ENCODE data around the gene BCL2A1.

The BCL2A1 gene

DNA sequence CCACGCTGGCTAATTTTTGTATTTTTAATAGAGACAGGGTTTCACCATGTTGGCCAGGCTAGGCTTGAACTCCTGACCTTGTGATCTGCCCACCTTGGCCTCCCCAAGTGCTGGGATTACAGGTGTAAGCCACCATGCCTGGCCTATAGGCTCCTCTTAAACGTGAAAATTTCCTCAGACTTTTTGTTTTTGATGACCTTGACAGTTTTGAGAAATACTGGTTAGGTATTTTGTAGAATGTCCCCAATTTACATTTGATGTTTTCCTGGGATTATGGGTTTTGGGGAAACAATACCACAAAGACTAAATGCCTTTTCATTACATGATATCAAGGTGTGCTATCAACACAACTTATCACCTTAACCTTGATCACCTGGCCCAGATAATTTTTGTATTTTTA is 20.7 kb downstream of the BCL2A1 start:
- TF ChIP-seq POLR2AphosphoS5 (IDR thresholded peaks at IDR 0.05; ENCODE audit: low read depth, low read length) (no peak), SIN3A (IDR thresholded peaks at IDR 0.05; ENCODE audit: borderline replicate concordance, insufficient read depth, low read length) (no peak), FOXP2 (optimal IDR thresholded peaks at IDR 0.05; ENCODE audit: borderline replicate concordance, extremely low read depth, extremely low read length, insufficient read depth) (no peak), TAF1 (IDR thresholded peaks at IDR 0.05; ENCODE audit: borderline replicate concordance, insufficient read depth, low read length) (no peak)
- TF ChIP-seq, protein P1, sequence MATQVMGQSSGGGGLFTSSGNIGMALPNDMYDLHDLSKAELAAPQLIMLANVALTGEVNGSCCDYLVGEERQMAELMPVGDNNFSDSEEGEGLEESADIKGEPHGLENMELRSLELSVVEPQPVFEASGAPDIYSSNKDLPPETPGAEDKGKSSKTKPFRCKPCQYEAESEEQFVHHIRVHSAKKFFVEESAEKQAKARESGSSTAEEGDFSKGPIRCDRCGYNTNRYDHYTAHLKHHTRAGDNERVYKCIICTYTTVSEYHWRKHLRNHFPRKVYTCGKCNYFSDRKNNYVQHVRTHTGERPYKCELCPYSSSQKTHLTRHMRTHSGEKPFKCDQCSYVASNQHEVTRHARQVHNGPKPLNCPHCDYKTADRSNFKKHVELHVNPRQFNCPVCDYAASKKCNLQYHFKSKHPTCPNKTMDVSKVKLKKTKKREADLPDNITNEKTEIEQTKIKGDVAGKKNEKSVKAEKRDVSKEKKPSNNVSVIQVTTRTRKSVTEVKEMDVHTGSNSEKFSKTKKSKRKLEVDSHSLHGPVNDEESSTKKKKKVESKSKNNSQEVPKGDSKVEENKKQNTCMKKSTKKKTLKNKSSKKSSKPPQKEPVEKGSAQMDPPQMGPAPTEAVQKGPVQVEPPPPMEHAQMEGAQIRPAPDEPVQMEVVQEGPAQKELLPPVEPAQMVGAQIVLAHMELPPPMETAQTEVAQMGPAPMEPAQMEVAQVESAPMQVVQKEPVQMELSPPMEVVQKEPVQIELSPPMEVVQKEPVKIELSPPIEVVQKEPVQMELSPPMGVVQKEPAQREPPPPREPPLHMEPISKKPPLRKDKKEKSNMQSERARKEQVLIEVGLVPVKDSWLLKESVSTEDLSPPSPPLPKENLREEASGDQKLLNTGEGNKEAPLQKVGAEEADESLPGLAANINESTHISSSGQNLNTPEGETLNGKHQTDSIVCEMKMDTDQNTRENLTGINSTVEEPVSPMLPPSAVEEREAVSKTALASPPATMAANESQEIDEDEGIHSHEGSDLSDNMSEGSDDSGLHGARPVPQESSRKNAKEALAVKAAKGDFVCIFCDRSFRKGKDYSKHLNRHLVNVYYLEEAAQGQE (IDR thresholded peaks at IDR 0.05; ENCODE audit: insufficient read depth in 1 of 2, low read depth in 2 of 2, low read length in 2 of 2) = no peak

DNA sequence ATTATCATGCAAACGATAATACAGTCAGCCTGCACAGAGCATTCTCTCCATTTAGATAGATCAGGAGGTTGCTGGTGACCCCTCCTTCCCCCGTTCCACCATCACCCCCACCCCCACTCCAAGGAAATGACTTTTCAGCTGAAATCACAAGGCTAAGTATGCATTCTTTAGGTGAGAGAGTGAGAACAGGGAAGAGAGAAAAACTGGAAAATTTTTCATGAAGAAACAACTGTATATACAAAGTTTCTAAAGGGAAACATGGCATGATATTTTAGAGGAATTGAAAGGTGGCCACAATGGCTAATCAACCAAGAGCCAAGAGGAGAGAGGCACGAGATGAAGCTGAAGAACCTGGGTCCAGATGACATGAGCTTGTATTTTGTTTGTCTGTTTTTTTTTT is 22.2 kb downstream of the BCL2A1 start:
- TF ChIP-seq SIN3A (IDR thresholded peaks at IDR 0.05; ENCODE audit: borderline replicate concordance, insufficient read depth, low read length) (no peak), POLR2AphosphoS5 (IDR thresholded peaks at IDR 0.05; ENCODE audit: low read depth, low read length) (no peak), TAF1 (IDR thresholded peaks at IDR 0.05; ENCODE audit: borderline replicate concordance, insufficient read depth, low read length) (no peak), FOXP2 (optimal IDR thresholded peaks at IDR 0.05; ENCODE audit: borderline replicate concordance, extremely low read depth, extremely low read length, insufficient read depth) (no peak)
- TF ChIP-seq, protein P1 (IDR thresholded peaks at IDR 0.05; ENCODE audit: insufficient read depth in 1 of 2, low read depth in 2 of 2, low read length in 2 of 2) = no peak

DNA sequence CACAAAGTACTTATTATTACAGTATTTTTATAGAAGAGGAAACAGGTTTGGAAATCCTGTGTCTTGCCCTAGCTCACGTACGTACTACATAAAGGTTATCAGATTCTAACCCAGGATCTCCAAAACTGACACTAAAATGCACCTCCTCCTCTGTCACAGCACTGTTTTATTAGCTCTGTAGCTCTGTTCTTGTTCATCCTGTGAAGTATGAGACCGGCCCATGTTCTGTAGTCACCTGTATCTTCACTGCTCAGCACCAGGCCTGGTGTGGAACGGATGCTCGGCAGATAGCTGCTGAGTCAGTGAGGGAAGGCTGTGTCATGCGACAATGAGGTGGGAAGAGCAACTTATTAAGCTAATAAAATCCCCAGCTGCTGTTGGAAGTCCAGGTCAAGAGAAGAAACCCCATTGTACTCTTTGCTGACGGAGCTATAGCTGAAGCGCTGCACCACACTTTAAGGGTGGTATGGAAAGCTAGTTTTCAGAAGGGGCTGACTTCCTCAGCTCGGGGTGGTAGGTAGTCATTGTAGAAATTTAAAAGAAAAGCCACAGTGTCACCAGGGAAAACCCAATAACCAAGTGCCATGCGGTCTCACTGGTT is 22.8 kb downstream of the BCL2A1 start:
- TF ChIP-seq, protein P1 (IDR thresholded peaks at IDR 0.05; ENCODE audit: insufficient read depth in 1 of 2, low read depth in 2 of 2, low read length in 2 of 2) = no peak
- no peak for TF ChIP-seq POLR2AphosphoS5 (IDR thresholded peaks at IDR 0.05; ENCODE audit: low read depth, low read length)
- TF ChIP-seq TAF1 (IDR thresholded peaks at IDR 0.05; ENCODE audit: borderline replicate concordance, insufficient read depth, low read length) = no peak
- no peak for TF ChIP-seq FOXP2 (optimal IDR thresholded peaks at IDR 0.05; ENCODE audit: borderline replicate concordance, extremely low read depth, extremely low read length, insufficient read depth)
- no peak for TF ChIP-seq SIN3A (IDR thresholded peaks at IDR 0.05; ENCODE audit: borderline replicate concordance, insufficient read depth, low read length)

DNA sequence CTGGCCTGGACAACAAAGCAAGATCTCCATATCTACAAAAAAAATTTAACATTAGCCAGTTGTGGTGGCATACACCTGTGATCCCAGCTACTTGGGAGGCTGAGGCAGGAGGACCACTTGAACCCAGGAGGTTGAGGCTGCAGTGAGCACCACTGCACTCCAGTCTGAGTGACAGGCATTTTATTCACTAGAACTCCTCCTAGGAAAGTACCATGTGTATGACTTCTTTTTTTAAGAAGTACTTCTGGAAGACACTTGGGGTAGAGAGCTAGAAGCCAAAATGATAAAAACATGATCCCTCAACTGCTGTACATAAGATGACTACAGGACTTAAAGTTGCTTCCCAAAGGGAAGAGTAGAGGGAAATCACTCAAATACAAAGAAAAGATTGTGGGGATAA is 24.0 kb downstream of the BCL2A1 start:
- TF ChIP-seq TAF1 (IDR thresholded peaks at IDR 0.05; ENCODE audit: borderline replicate concordance, insufficient read depth, low read length) = no peak
- no peak for TF ChIP-seq POLR2AphosphoS5 (IDR thresholded peaks at IDR 0.05; ENCODE audit: low read depth, low read length)
- TF ChIP-seq, protein P1 (IDR thresholded peaks at IDR 0.05; ENCODE audit: insufficient read depth in 1 of 2, low read depth in 2 of 2, low read length in 2 of 2) = no peak
- TF ChIP-seq SIN3A (IDR thresholded peaks at IDR 0.05; ENCODE audit: borderline replicate concordance, insufficient read depth, low read length) = no peak
- no peak for TF ChIP-seq FOXP2 (optimal IDR thresholded peaks at IDR 0.05; ENCODE audit: borderline replicate concordance, extremely low read depth, extremely low read length, insufficient read depth)

Measured in PFSK-1 (cell line).